HG03064 (cell line): ENCODE results near the gene FOLR2.

Experiments used
- ATAC-seq: cut with Tn5 transposase; IDR thresholded peaks from one replicate; pipeline ENCODE4 v1.9.1; 2021; ENCODE audit warnings: low read depth; ENCODE audit not compliant: unreplicated experiment

The FOLR2 gene

GRCh38 chr11:72239849-72240460, 23.4 kb downstream of the FOLR2 start:
- no peak for ATAC-seq

- no peak for ATAC-seq
These were observed 24.1 kb downstream of the FOLR2 start for GRCh38 chr11:72240461-72241290.

DNA sequence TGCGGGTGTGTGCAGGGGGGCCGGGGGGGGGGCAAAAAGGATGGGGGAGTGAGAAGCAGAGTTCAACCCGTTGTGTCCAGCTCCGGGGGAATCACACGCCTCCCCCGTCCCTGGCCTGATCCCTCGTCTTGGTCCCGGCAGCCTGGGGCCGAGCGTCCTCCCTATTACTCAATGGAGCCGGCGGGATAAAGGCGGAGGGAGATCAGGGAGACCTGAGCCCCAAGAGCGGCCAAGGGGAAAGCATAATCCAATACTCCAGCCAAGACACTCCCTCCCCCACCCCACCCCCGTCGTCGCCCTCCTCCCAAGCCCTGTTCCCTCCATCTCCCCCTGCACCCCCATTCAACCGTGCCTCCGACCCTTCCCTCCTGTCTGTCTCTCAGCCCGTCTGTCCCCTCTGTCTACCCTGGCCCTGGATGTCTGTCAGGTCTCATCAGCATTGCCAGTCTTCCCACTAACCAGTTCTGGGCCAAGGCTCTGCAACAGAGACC, 24.7 kb downstream of the FOLR2 start:
- no peak for ATAC-seq

GRCh38 chr11:72242141-72242540, 25.5 kb downstream of the FOLR2 start:
- no peak for ATAC-seq

- no peak for ATAC-seq
These were observed 26.8 kb downstream of the FOLR2 start for GRCh38 chr11:72243173-72244059.

- no peak for ATAC-seq
These were observed 27.4 kb downstream of the FOLR2 start, which contains the start of gene PHOX2A for GRCh38 chr11:72244060-72244360. Gene PHOX2A (minus strand): TSS chr11:72244176. CDS start chr11:72244004, 172 bp downstream.

GRCh38 chr11:72244361-72245262, 28.0 kb downstream of the FOLR2 start:
- ATAC-seq: no peak

GRCh38 chr11:72245263-72245816, 28.7 kb downstream of the FOLR2 start:
- no peak for ATAC-seq

DNA sequence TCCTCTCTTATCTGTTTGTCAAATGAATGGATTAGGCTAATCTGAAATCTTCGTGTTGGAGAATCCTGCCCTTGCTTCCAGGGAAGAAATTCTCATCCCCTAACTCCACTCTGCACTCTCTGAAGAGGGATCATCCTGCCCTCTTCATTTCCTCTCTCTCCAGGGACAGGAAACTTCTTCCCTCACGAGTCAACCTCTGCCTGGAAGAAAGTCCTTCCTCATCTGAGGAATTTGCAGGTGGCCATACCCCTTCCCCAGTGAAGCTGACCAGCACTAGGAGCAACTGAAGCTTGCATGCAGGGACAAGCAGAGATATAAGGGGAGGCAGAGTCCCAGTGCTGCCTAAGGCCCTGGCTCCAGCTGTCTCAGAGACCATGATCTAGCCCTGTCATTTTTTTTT, 31.0 kb downstream of the FOLR2 start:
- ATAC-seq: no peak

DNA sequence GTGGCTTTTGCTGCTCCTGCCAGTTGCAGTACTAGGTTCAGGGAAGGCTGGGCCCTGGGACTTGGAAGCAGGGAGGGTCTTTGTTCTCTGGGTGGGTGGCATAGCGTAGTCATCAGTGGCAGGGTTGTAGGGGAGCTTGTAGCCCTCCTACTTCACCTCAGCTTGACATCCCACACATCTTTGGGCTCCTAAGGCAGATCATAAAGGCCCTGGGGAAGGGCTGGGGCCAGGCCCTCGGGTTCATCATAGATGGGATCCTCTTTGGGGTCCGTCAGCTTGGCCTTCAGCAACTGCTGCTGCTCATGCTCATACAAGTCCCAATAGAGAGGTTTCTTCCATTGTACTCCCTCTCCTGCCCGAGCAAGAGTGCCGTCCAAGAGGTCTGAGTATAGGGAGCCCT, 33.4 kb downstream of the FOLR2 start:
- no peak for ATAC-seq

- no peak for ATAC-seq
These were observed 34.3 kb downstream of the FOLR2 start for GRCh38 chr11:72250661-72251464.

GRCh38 chr11:72251614-72252013, 35.0 kb downstream of the FOLR2 start:
- no peak for ATAC-seq

DNA sequence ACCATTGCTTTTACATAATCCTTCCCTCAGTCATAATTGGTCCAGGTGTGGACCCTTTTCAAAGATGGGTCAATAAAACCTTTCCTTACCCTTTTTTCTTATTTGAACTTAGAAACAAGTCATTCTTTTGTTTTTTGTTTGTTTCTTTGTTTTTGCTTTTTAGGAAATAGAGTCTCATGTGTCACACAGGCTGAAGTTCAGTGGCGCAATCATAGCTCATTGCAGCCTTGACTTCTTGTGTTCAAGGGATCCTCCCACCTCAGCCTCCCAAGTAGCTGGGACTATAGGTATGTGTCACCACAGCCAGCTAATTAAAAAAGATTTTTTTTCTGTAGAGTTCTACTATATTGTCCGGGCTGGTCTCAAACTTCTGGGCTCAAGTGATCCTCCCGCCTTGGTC, 36.8 kb downstream of the FOLR2 start:
- ATAC-seq: no peak

DNA sequence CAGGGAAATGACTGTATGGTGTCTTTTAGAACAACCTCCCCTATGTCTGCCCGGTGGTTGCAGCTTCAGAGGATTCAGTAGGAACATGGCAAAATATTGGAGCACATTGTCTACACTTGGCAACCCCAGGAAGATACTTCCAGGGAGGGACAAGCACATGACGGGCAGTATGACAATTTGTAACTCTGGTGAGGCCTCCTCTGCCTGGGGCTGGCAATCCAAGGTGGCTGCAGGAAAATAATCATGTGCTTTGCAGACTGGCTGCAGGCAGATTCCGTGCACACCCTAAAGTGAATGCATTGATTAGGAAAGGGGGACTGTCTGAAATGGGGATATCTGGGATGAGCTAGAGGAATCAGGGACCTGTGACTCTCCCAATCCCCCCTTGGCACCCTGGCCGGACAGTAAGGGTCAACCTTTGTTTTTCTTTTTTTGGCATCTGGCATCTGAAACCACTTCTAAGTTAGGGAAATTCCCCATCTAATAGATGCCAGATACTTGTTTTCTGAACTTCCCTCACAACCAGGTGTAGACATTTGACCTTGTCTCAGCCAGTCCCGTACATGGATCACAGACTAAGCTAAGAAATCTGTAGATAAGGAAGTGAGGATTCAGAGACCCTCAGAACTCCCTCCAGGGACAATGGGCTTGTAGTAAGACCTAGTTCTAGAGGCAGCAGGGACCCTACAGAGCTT, 37.9 kb downstream of the FOLR2 start:
- no peak for ATAC-seq

GRCh38 chr11:72257570-72257969, 41.0 kb downstream of the FOLR2 start:
- no peak for ATAC-seq

- ATAC-seq: no peak
These were observed 42.9 kb downstream of the FOLR2 start for GRCh38 chr11:72259490-72259889.

GRCh38 chr11:72260574-72260973, 44.0 kb downstream of the FOLR2 start:
- ATAC-seq: no peak

DNA sequence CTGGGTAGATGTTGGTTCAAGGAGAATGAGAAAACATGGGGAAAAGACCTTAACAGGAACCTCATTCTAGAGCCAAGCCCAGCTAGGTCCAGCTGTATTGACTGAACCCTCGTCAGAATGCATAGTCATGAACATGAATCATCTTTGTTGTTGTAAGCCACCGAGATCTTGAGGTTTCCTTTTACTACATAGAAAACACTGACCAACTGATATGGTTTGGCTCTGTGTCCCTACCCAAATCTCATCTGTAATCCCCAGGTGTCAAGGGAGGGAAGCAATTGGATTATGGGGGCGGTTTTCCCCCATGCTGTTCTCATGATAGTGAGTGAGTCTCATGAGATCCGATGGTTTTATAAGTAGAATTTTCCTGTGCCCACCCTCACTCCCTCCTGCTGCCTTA, 46.8 kb downstream of the FOLR2 start:
- no peak for ATAC-seq
